MM.1S (cell line): ENCODE data around the gene ORC5.

ENCODE experiments used
- CTCF ChIP-seq: fragments of 300-600 bp; sonication (generic); IDR thresholded peaks from 2 replicates; pipeline ENCODE4 v1.5.1; 2016; ENCODE audit warnings: antibody characterized with exemption, low read length, mixed read lengths
- EZH2 ChIP-seq: fragments of 300-600 bp; sonication (generic); optimal IDR thresholded peaks from 2 replicates; pipeline ENCODE3; 2017; ENCODE audit warnings: low read depth, mild to moderate bottlenecking, antibody characterized with exemption, low read length, mixed read lengths
- EZH2phosphoT487 ChIP-seq: fragments of 300-600 bp; sonication (generic); IDR thresholded peaks from 2 replicates; pipeline ENCODE4 v1.6.1; 2018; ENCODE audit warnings: antibody characterized with exemption, low read length

GRCh38 chr7:104208421-104208780 lies 588 bp upstream of the ORC5 start:
- no peak for TF ChIP-seq CTCF
- no peak for TF ChIP-seq EZH2phosphoT487
- no peak for TF ChIP-seq EZH2
